Brain microvascular endothelial cell (primary cell): ENCODE measurements around the gene ZNRF3.

Experiments
- DNase-seq: peaks from one replicate; pipeline ENCODE4 v3.0.0-alpha.2; 2020
- H3K27ac ChIP-seq: fragments of 250-450 bp; sonication (Bioruptor Pico); 2 replicates; pipeline ENCODE4 v1.5.1; 2020; ENCODE audit warnings: mild to moderate bottlenecking, moderate library complexity
- H3K27me3 ChIP-seq: fragments of 250-450 bp; sonication (Bioruptor Pico); replicated peaks from 2 replicates; pipeline ENCODE4 v1.5.1; 2020; ENCODE audit warnings: mild to moderate bottlenecking
- H3K36me3 ChIP-seq: fragments of 250-450 bp; sonication (Bioruptor Pico); replicated peaks from 2 replicates; pipeline ENCODE4 v1.5.1; 2020; ENCODE audit warnings: mild to moderate bottlenecking
- H3K4me3 ChIP-seq: 2 replicates; pipeline ENCODE4 v1.5.1; 2011; ENCODE audit warnings: low read depth, mild to moderate bottlenecking, control low read depth, low read length, moderate library complexity
- in situ Hi-C: cut with HindIII; loops from 2 replicates; pipeline ENCODE4 v1.10.0; 2017; ENCODE audit warnings: low sequenced_read_pairs, low pct_ligation_motif_present
- TF ChIP-seq, protein P1 (sequence below): IDR thresholded peaks from 2 replicates; pipeline ENCODE4 v1.5.1; 2011; ENCODE audit warnings: low read depth, mild to moderate bottlenecking, moderate library complexity, low read length, control low read depth, inconsistent platforms; ENCODE audit errors: missing control alignments

ZNRF3 gene

DNA sequence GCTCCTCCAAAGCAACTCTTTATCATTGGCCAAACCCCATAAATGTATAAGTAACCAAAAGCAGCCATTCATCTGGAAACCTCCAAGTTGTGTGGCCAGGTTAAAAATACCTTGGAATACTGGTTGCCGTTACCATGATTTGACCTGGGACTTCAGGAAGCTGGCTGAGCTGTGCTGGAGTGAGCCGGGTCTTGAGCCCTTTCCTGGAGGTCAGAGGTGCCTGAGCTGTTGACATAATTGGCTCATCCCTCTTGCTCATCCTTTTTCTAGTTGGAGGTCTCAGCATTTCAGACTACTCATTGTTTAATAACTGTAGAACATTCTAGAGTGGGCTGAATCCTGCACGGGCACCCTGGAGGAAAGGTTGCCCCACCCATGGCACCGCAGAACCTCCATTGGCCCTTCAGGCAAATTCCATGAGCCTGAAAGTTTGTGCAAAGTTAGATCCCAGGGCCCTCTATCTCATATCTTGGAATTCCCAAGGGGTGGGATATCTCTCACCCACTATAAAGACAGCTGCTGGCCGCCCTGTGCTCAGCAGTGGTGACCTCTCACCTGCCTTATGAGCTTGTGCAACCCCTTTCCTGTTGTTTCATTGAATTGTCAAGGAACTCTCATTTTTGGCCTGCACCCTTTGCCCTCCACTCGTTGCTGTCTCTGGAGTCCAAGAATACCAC lies 101.2 kb downstream of the ZNRF3 start:
- no peaks in the 10 kb centered on the region for H3K27me3 ChIP-seq
- no peak overlapping the region for H3K27ac ChIP-seq
- TF ChIP-seq, protein P1, sequence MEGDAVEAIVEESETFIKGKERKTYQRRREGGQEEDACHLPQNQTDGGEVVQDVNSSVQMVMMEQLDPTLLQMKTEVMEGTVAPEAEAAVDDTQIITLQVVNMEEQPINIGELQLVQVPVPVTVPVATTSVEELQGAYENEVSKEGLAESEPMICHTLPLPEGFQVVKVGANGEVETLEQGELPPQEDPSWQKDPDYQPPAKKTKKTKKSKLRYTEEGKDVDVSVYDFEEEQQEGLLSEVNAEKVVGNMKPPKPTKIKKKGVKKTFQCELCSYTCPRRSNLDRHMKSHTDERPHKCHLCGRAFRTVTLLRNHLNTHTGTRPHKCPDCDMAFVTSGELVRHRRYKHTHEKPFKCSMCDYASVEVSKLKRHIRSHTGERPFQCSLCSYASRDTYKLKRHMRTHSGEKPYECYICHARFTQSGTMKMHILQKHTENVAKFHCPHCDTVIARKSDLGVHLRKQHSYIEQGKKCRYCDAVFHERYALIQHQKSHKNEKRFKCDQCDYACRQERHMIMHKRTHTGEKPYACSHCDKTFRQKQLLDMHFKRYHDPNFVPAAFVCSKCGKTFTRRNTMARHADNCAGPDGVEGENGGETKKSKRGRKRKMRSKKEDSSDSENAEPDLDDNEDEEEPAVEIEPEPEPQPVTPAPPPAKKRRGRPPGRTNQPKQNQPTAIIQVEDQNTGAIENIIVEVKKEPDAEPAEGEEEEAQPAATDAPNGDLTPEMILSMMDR = no peak
- H3K4me3 ChIP-seq = no peak overlapping the region
- DNase-seq = no peak
- no peaks in the 10 kb centered on the region for H3K36me3 ChIP-seq
- in situ Hi-C loops = no loop called here

DNA sequence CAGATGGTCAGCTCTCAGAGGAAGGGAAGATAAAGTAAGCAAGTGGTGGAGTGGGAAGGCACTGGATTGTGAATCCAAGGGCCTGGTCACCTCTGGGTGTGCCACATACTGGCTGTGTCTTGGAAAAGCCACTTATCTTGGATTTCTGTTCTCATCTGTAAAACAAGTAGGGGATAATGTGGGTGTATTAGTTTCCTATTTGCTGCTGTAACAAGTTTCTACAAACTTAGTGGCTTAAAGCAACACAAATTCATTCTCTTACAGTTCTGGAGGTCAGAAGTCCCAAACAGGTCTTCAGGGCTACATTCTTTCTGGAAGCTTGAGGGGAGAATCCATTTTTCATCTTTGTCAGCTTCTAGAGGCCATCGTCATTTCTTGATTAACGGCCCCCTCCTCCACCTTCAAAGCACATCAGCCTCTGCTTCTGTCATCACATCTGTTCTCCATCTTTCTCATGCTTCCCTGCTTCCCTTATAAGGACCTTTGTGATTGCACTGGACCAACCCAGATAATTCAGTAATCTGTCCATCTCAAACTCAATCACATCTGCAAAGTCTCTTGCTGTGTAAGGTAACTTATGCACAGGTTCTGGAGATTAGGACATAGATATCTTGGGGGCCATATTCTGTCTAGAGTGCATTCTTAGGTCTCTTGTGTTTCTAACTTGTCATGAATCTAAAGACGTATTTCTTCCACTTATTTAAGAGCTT lies 102.4 kb downstream of the ZNRF3 start:
- in situ Hi-C loops = no loop called here
- H3K4me3 ChIP-seq = no peak overlapping the region

DNA sequence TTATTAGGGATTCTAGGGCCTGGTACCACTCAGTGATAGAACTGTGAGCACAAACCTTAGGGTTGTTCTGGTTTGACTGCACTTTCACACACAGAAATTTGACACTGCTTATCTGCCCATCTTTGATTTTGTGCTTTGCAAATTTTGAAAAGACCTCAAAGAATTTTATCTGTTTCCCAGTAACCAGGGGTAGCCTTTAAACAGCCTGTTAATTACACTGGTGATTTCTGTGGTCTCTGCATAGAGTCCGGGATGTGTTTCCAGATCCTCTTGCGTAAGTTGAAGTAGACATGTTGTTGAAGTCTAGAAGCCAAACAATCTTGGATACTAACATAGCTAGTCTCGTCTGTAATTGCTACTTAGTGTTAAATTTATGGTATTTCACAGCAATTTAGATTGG lies 103.0 kb downstream of the ZNRF3 start:
- Histone ChIP-seq H3K27me3 (no peaks in the 10 kb centered on the region), H3K27ac (no peak overlapping the region), H3K36me3 (no peaks in the 10 kb centered on the region), H3K4me3 (no peak overlapping the region)
- in situ Hi-C loops = no loop called here
- TF ChIP-seq, protein P1 = no peak
- peak; percentile 42 for DNase-seq

More for the DNA sequence above, 102.4 kb downstream of the ZNRF3 start:
- TF ChIP-seq, protein P1 = no peak
- no peak for DNase-seq
- Histone ChIP-seq H3K36me3 (no peaks in the 10 kb centered on the region), H3K27ac (peak overlapping the region; percentile 37), H3K27me3 (no peaks in the 10 kb centered on the region)

DNA sequence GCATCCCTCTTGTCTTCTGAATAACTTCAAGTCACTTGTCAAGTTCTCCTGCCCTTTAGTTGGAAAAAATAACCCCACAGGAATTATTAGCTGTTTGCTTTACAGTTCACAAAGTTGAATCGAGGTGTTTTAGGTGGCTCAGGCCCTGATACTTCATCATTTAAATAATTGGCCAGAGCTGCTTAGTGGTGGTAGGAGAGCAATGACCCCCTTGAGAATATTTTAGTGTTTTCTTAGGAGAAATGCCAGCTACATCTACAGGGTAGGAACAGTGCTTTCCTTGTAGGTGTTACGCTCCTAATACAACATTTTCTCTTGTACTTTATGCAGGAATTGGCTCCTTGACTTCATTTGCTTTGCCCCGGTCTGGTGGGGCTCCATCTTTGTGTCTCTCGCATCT lies 105.1 kb downstream of the ZNRF3 start:
- in situ Hi-C loops = no loop called here
- H3K36me3 ChIP-seq = no peaks in the 10 kb centered on the region
- DNase-seq = no peak
- H3K27ac ChIP-seq = no peak overlapping the region
- TF ChIP-seq, protein P1 = no peak
- no peak overlapping the region for H3K4me3 ChIP-seq
- no peaks in the 10 kb centered on the region for H3K27me3 ChIP-seq

DNA sequence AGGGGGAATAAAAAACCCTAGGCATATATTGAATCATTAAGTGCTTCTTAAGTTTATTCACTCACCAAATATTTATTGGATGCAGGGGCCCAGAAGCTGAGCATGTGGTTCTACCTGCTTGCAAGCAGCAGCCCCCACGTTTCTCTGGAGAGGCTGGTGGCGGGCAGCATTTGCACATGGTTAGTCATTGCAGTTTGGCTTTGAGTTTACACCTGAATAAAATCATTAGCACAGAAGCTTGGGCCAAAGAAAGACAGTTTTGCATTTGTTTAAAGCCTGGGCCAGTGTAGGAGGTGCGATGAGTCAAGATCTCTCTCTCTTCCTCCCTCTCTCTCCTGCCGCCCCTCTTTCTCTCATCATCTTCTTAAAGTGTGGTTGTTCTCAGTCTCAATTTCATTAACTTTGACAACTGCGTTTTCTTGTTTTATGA lies 105.7 kb downstream of the ZNRF3 start:
- Histone ChIP-seq H3K27ac (no peak overlapping the region), H3K27me3 (no peaks in the 10 kb centered on the region), H3K36me3 (no peaks in the 10 kb centered on the region), H3K4me3 (no peak overlapping the region)
- DNase-seq = no peak
- TF ChIP-seq, protein P1 = no peak
- in situ Hi-C loops = no loop called here
